Measurements from ENCODE around the gene LRBA.

DNA sequence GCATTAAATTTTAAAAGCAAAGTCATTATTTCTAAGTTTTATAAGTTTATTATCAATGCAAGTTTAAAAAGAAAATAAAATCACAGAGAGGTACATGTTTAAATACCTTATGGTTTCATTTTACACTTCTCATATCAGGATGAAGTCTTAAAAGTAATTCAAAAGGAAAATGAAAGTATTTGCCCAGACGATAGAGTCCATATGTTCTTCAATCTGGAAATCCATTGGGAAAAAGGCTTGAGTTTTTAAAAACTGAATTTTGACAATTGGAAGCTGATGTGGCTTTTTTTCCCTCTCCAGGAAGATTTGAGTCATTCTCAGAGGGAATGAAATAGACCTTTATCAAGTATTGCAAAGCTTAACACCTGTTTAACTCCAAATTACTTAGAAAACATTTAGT, 396.0 kb downstream of the LRBA start:
- TF ChIP-seq, protein P1, sequence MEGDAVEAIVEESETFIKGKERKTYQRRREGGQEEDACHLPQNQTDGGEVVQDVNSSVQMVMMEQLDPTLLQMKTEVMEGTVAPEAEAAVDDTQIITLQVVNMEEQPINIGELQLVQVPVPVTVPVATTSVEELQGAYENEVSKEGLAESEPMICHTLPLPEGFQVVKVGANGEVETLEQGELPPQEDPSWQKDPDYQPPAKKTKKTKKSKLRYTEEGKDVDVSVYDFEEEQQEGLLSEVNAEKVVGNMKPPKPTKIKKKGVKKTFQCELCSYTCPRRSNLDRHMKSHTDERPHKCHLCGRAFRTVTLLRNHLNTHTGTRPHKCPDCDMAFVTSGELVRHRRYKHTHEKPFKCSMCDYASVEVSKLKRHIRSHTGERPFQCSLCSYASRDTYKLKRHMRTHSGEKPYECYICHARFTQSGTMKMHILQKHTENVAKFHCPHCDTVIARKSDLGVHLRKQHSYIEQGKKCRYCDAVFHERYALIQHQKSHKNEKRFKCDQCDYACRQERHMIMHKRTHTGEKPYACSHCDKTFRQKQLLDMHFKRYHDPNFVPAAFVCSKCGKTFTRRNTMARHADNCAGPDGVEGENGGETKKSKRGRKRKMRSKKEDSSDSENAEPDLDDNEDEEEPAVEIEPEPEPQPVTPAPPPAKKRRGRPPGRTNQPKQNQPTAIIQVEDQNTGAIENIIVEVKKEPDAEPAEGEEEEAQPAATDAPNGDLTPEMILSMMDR (IDR thresholded peaks at IDR 0.05; ENCODE audit: borderline replicate concordance, extremely low read depth, low read length, poor library complexity, severe bottlenecking), result no peak
- TF ChIP-seq EZH2 (IDR thresholded peaks at IDR 0.05; ENCODE audit: borderline replicate concordance, low read depth, low read length, severe bottlenecking), result no peak
